Glomerular endothelial cell (primary cell): ENCODE measurements around the gene MYO1D. TPM values are rescaled to one million over a fixed set of nuclear protein-coding genes. Genes with fewer than 3 reads are reported as not detected.
"Not testable (repeated sequence)": the region's sequence is repeated elsewhere in the genome, so short reads cannot be mapped to it uniquely, and the experiment has no call there.

Experiments
- DNase-seq: peaks from one replicate; pipeline ENCODE4 v3.0.0-alpha.2; 2011; ENCODE audit warnings: low read depth, low spot score; ENCODE audit errors: extremely low read depth
- total RNA-seq: library from RNA; depleted of rRNA; stranded (reverse); fragments of >200 nt; gene quantifications from 2 replicates; pipeline ENCODE4 v1.2.3, GENCODE V29; 2015

The MYO1D gene
- total RNA-seq, 1 donor from 2014 or later: 73.7 TPM

DNA sequence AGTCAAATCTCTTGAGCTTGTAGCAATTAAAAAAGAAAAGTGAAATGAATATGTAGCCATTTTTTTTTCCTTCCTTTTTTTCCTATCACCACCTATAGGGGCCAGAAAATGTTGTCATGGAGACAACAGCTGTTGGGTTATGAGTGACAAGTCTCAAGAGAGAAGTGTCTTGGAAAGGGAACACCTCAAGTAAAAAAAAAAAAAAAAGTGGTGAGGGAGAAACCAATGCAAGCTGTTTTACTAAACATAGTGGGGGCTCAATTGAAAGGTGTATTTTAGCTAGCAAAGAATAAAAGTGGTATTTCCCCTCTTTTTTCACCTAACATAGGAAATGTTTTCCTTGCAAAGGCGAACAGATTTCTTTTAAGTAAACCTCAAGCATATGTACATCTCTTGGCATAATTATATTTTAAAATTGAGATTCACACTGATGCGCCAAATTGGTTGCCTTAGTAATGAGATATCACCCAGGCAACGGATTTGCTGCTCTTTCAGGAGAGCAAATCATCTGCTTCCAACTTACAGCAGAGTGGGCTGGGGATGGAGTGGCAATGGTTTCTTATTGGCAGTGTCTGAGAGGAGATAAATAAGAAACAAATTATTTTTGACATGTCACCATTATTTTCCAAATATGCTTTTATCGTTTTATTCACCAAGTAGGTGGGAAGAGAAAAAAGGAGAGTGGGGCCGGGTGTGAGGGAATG is 183.6 kb downstream of the MYO1D start:
- DNase-seq: no peak

DNA sequence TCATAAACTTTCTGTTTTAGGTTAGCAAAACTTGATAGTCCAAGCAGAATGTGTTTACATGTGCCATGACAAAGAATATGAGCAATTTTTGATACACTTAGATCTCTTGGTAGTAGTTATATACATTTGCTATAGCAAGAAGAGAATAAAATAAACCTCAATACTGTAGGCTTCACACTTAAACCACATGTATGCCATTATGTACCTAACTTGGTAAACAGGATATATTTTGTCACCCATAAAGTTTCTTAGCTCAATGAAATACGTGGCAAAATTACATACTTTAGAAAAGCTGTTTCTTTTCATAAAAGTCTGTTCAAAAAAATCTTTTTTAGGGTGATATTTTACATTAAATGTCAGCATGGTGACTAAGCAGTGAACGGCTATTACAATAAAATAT is 184.7 kb downstream of the MYO1D start:
- no peak for DNase-seq

GRCh38 chr17:32689348-32689747 is 187.6 kb downstream of the MYO1D start:
- no peak for DNase-seq

DNA sequence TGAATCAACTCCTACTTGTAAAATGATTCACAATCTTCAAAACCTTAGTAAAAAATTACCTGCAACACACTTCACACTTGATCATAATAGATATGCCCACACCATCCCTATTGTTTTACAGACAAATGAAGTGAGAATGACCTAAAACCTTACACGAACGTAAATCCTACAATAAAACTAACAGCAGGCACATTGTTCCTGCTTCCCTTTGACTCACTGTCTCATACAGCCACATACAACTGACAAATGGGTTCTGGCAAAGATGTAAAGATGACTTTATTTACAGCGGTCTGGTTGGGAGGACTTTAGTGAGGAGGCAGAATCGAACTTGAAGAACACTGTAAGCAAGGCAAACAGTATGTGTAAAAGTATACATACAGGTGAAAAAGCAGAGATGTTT is 188.7 kb downstream of the MYO1D start:
- DNase-seq: no peak

- DNase-seq: no peak
Measured at GRCh38 chr17:32684087-32684958, 192.6 kb downstream of the MYO1D start.

- no peak for DNase-seq
Measured at GRCh38 chr17:32673964-32674363, 203.0 kb downstream of the MYO1D start.

DNA sequence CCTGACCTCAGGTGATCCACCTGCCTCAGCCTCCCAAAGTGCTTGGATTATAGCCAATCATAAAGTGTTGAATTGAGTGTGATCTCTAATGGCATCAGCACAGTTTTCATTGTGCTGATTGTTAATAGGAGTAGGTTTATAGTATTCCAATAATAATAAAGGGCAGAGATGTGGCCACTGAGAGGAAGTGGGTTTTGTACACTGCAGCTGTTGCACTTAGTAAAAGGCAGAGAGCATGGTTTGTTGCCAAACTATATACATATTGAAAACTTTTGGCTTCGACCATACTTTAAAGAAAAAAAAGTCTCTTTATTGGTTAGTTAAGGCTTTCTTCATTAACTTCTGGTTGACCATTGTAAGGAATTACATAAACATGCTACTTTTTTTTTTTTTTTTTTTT is 204.2 kb downstream of the MYO1D start:
- DNase-seq: no peak

GRCh38 chr17:32671896-32672295 is 205.0 kb downstream of the MYO1D start:
- DNase-seq: no peak

DNA sequence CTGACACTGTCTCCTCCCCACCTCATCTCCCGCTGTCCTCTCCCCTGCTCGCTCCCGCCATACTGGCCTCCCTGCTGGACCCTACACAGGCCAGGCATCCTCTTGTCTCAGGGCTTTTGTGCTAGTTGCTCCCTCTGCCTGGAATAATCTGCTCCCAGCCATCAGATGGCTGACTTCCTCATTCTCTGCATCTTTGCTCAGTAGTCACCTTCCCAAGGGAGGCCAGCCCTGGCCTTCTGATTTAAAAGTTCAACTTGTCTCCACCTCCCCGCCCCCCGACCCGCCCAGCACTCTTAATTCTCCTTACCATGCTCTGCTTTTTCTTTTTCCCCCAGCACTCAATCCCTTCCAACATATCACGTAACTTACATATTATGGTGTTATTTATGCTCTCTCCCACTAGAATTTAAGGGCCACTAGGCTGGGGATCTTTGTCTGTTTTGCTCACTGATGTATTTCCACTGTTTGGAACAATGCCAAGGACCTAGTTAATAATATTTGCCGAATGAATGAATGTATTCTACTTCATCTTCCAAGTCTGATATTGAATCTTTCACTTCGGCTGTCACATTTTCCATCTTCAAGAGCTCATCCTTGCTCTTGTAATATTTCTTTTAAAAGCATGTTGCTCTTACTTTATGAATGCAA is 211.9 kb downstream of the MYO1D start:
- DNase-seq: no peak

GRCh38 chr17:32660496-32660985 is 216.4 kb downstream of the MYO1D start:
- no peak for DNase-seq

- DNase-seq: peak; percentile 45
Measured at GRCh38 chr17:32659419-32659842, 217.5 kb downstream of the MYO1D start.

DNA sequence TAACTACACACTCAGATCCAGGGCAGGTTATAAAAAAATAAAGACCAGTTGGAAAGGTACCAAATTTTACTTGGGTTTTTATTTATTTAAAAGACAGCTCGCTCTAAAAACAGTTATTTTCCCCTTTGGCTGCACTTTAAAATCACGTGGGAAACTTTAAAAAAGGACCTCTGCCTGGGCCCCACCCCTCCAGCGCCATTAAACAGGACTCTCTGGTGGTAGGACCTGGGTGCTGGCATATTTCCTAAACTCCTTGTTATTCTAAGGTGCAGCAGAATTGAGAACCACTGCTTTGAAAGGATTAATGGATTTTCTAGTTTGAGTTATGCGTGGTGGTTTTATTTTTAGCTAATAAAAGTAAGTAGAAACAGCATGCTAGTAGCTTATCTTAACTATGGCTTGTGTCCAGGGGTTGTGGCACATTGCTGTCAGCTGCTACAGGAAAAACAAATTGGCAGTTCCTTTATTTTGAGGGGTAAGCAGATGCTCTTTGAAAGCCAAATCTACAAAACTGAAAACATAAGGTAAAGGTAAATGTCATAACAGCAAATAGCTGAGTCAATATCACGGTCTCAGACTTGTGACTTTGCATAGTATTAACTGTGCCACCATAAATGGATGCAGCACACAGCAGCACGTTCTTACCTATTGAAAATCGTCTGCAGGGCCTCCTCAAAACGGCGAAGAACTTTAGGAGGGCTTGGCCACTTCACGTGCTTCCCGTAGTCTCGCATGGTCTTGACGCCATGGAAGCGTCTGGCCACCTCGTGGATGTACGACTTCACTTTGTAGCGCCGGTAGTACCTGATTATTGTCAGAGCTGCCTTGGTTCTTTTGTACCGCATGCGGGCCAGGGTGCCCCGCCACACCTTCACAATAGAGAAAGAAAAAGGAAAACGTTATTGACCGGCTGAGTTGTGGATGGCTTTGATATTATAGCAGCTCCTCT is 218.2 kb downstream of the MYO1D start:
- DNase-seq: no peak

GRCh38 chr17:32656886-32657285 is 220.0 kb downstream of the MYO1D start:
- DNase-seq: no peak

GRCh38 chr17:32654324-32654723 is 222.6 kb downstream of the MYO1D start:
- no peak for DNase-seq

DNA sequence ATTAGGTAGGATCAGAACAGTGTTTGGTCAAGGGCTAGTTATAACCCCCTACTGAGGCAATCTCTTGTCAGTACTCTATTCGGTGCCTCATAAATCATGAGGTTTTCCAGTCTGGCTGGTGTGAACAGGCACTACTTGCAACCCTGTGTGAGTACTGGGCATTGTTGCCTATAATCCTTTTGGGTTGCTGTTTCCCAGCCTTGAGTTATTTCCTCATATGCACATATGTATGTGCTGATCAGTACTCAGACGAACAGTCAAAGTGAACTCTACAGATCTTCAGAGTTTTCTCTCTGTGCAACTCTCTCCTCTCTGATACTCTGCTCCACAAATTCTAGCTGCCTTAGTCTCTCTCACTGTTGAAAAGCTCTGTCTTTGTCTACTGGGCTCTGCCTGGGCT is 225.8 kb downstream of the MYO1D start:
- no peak for DNase-seq

DNA sequence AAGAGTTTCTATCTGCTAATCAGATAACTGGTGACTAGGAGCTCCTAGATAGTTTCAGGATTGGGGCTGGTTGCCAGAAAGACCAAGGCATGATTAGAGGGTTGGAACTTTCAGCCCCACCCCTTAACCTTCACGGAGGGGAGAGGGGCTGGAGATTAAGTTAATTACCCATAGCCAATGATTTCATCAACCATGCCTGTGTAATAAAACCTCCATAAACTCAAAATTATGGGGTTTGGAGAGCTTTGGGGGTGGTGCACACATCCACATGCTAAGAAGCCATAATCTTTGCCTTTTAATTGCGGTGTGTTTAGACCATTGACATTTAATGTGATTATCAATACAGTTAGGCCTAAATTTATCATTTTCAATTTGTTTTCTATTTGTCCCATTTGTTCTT is 228.5 kb downstream of the MYO1D start:
- no peak for DNase-seq

GRCh38 chr17:32646941-32647340 is 230.0 kb downstream of the MYO1D start:
- no peak for DNase-seq

DNA sequence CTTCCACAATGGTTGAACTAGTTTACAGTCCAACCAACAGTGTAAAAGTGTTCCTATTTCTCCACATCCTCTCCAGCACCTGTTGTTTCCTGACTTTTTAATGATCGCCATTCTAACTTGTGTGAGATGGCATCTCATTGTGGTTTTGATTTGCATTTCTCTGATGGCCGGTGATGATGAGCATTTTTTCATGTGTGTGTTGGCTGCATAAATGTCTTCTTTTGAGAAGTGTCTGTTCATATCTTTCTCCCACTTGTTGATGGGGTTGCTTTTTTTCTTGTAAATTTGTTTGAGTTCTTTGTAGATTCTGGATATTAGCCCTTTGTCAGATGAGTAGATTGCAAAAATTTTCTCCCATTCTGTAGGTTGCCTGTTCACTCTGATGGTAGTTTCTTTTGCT is 235.4 kb downstream of the MYO1D start:
- not testable (repeated sequence) for DNase-seq

GRCh38 chr17:32636598-32637218 is 240.2 kb downstream of the MYO1D start:
- no peak for DNase-seq

DNA sequence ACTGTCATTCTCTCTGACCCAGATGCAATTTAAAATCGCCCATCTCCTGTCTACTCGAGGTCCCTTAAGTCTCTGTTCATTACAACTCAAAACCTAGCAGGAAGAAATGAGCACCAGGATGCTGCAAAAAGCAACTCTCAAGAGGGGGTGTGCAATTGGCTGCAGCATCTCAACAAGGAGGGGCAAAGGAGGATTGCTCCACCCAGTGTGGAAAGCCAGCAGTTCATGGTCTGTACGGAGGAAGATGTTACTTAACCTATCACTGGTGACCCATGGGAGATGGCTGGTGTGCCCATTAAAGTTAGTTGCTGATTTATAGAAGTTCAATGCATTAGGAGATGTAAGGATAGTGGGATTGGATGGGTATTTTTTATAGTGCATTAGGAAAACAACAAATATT is 242.8 kb downstream of the MYO1D start:
- DNase-seq: no peak
